A549 treated with GW870086 at 1 μM for 4 hours (cell line): ENCODE results near the gene ARHGEF37. TPM values are rescaled to one million over a fixed set of nuclear protein-coding genes. Genes with fewer than 3 reads are reported as not detected.

Source experiments
- total RNA-seq: library from RNA; stranded (reverse); fragments of 200-300 nt; extraction: Qiagen RNA extraction; gene quantifications from 5 replicates; pipeline ENCODE4 v1.2.3, GENCODE V29; 2022; ENCODE audit warnings: low read depth

Gene ARHGEF37
- total RNA-seq: 1.3 to 1.5 TPM (median 1.4 TPM) in 5 replicates

DNA sequence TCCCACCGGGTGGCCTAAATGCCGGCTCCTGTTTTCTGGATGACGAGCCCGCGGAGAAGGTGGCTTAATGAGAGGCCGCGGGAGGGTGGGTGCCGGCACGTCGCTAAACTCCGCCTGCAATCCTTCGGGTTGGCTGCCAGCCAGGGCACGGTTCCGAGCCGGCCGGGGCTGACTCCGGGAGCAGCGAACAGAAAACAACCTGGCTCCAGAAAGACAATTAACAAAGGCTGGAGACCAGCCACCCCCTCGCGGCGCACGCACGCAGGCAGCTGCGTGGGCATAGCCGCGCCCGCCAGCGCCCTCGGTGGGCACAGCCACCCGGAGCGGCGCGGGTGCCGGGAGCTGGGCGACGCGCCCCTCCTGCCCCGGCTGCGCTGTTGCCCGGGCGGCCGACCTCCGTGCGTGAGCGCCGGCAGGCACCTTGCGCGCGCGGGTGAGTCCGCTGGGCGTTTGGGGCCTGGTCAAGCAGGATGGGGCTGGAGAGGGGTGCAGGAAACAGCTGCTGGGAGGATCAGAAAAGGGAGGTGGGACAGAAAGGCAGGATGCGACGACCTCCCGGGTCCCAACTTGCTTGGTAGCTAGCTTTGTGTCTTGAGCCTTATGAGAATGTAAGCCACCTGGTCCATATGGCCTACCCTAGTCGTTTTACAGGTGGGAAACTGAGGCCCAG is at the start of gene ARHGEF37:
Gene ARHGEF37, plus strand, starts transcription at position 307 of the 670 bp plus-strand sequence. CDS start 16,272 bp downstream, outside the sequence.

GRCh38 chr5:149551227-149552037 is 29.9 kb upstream of the ARHGEF37 start, which contains the start of gene CSNK1A1:
TSS of gene CSNK1A1 (minus strand) at chr5:149551439. CDS start at chr5:149550964, 475 bp downstream.

Other genes with a start within 250 kb of the ARHGEF37 start
- gene GRPEL2, start 236.0 kb upstream of the ARHGEF37 start, total RNA-seq: 7.4 to 8.8 TPM (median 7.8 TPM) in 5 replicates
- 2.1 to 2.9 TPM (median 2.7 TPM) in 5 replicates for gene PCYOX1L, start 223.5 kb upstream of the ARHGEF37 start, total RNA-seq
- gene IL17B, start 202.2 kb upstream of the ARHGEF37 start, total RNA-seq: not detected in 5 replicates
- gene CSNK1A1, start 30.1 kb upstream of the ARHGEF37 start, total RNA-seq: 127 to 144 TPM (median 137 TPM) in 5 replicates
- 3.7 to 4.6 TPM (median 4.5 TPM) in 5 replicates for gene PPARGC1B, start 148.8 kb downstream of the ARHGEF37 start, total RNA-seq